A549 (cell line): Measurements from ENCODE around the gene POLR3H. TPM values are rescaled to one million over a fixed set of nuclear protein-coding genes. Genes with fewer than 3 reads are reported as not detected.

Experiments
- ATAC-seq, 2 experiments: fragments of 200-7000 bp in 1 of 2; fragments of >200 bp in 1 of 2; cut with Nextera tagmentation in 1 of 2; cut with Tn5 transposase in 1 of 2; 3 replicates each; pipeline versions ENCODE4 v1.8.0 to v1.9.1; 2018 to 2020; ENCODE audit warnings: mild to moderate bottlenecking in 1 of 2, moderate library complexity in 1 of 2
- CTCF ChIA-PET: fragments of 300-600 bp; sonication (Branson Sonifier 250); formaldehyde crosslinking; extraction: SDS; loops from one replicate; lab custom pipeline; 2021; ENCODE audit warnings: antibody characterized with exemption, inconsistent platforms; lab: Yijun Ruan, JAX
- POLR2A ChIA-PET: fragments of 350-600 bp; formaldehyde crosslinking; extraction: SDS; loops from one replicate; lab custom pipeline; 2021; ENCODE audit warnings: antibody characterized with exemption, inconsistent platforms; lab: Yijun Ruan, JAX
- DNase-seq, 2 experiments: peaks; one replicate each; pipeline versions ENCODE4 v3.0.0 to v3.0.0-alpha.2; 2011 to 2016; ENCODE audit warnings: low read depth in 1 of 2, low spot score in 1 of 2
- FAIRE-seq: peaks from 2 replicates; lab custom pipeline; 2011; peaks lifted over from hg19 to GRCh38; lab: Jason Lieb, UNC
- H3K27ac ChIP-seq, 2 experiments: fragments of >200 bp; sonication (Bioruptor Twin); formaldehyde crosslinking; 3 replicates each; pipeline ENCODE4 v1.5.1; 2016 to 2017
- H3K4me1 ChIP-seq: fragments of >200 bp; sonication (Bioruptor Twin); formaldehyde crosslinking; 3 replicates; pipeline ENCODE4 v1.6.1; 2016
- H3K4me2 ChIP-seq: fragments of >200 bp; sonication (Bioruptor Twin); formaldehyde crosslinking; 3 replicates; pipeline ENCODE4 v1.6.1; 2016
- H3K4me3 ChIP-seq: fragments of >200 bp; sonication (Bioruptor Twin); formaldehyde crosslinking; 3 replicates; pipeline ENCODE4 v1.5.1; 2016
- H3K9me3 ChIP-seq: fragments of >200 bp; sonication (Bioruptor Twin); formaldehyde crosslinking; 3 replicates; pipeline ENCODE4 v1.6.1; 2016
- BCL3 ChIP-seq: fragments of >200 bp; sonication (Bioruptor Twin); formaldehyde crosslinking; IDR thresholded peaks from 3 replicates; pipeline ENCODE4 v1.6.1; 2016
- CEBPB ChIP-seq, 2 experiments: fragments of >200 bp in 1 of 2; sonication (Bioruptor Twin) in 1 of 2; formaldehyde crosslinking in 1 of 2; IDR thresholded peaks; 2 replicates each; pipeline ENCODE4 v1.6.1; 2012 to 2016
- CHD2 ChIP-seq: fragments of 150-350 bp; IDR thresholded peaks from 2 replicates; pipeline ENCODE4 v1.6.1; 2014; ENCODE audit warnings: low read length; ENCODE audit not compliant: partially characterized antibody
- CHD4 ChIP-seq: fragments of 200-600 bp; sonication (generic); IDR thresholded peaks from 2 replicates; pipeline ENCODE4 v1.6.1; 2016; ENCODE audit warnings: antibody characterized with exemption, mild to moderate bottlenecking, borderline replicate concordance
- CTCF ChIP-seq: fragments of >200 bp; sonication (Bioruptor Twin); formaldehyde crosslinking; IDR thresholded peaks from 3 replicates; pipeline ENCODE4 v1.5.1; 2016
- EHF ChIP-seq: fragments of 250-450 bp; sonication (Bioruptor Pico); IDR thresholded peaks from 2 replicates; pipeline ENCODE4 v1.5.0; 2020; ENCODE audit warnings: mild to moderate bottlenecking
- EP300 ChIP-seq, 2 experiments: fragments of >200 bp; sonication (Bioruptor Twin); formaldehyde crosslinking; IDR thresholded peaks; 2 replicates in 1 of 2; 3 replicates in 1 of 2; pipeline ENCODE4 v1.6.1; 2016 to 2017
- ESRRA ChIP-seq: fragments of 150-350 bp; IDR thresholded peaks from 2 replicates; pipeline ENCODE4 v1.6.1; 2014; ENCODE audit warnings: mild to moderate bottlenecking, low read length, borderline replicate concordance
- FOSB ChIP-seq: fragments of 250-450 bp; sonication (Bioruptor Pico); IDR thresholded peaks from 2 replicates; pipeline ENCODE4 v1.5.0; 2020; ENCODE audit warnings: mild to moderate bottlenecking, moderate library complexity
- HEYL ChIP-seq: fragments of 250-450 bp; sonication (Bioruptor Pico); IDR thresholded peaks from 2 replicates; pipeline ENCODE4 v1.8.0; 2021; ENCODE audit warnings: mild to moderate bottlenecking, moderate library complexity
- HOXA7 ChIP-seq: fragments of 250-450 bp; sonication (Bioruptor Pico); IDR thresholded peaks from 2 replicates; pipeline ENCODE4 v1.5.0; 2020; ENCODE audit warnings: mild to moderate bottlenecking, moderate library complexity
- JUN ChIP-seq, 2 experiments: fragments of >200 bp; sonication (Bioruptor Twin); formaldehyde crosslinking; IDR thresholded peaks; 2 replicates in 1 of 2; 3 replicates in 1 of 2; pipeline ENCODE4 v1.6.1; 2016 to 2017
- MAFK ChIP-seq: fragments of 450-650 bp; IDR thresholded peaks from 2 replicates; pipeline ENCODE4 v1.6.1; 2014; ENCODE audit not compliant: partially characterized antibody
- MAZ ChIP-seq: fragments of 150-350 bp; IDR thresholded peaks from 2 replicates; pipeline ENCODE4 v1.6.1; 2014; ENCODE audit warnings: antibody characterized with exemption, low read depth, low read length, borderline replicate concordance
- NPAS2 ChIP-seq: fragments of 250-450 bp; sonication (Bioruptor Pico); IDR thresholded peaks from 2 replicates; pipeline ENCODE4 v1.8.0; 2022; ENCODE audit warnings: mild to moderate bottlenecking, moderate library complexity, borderline replicate concordance
- RARB ChIP-seq: fragments of 250-450 bp; sonication (Bioruptor Pico); IDR thresholded peaks from 2 replicates; pipeline ENCODE4 v1.8.0; 2021; ENCODE audit warnings: mild to moderate bottlenecking, moderate library complexity
- RCOR1 ChIP-seq: fragments of 150-350 bp; IDR thresholded peaks from 2 replicates; pipeline ENCODE4 v1.6.1; 2014; ENCODE audit warnings: antibody characterized with exemption, low read length, low read depth
- RFX5 ChIP-seq: fragments of 450-650 bp; IDR thresholded peaks from 2 replicates; pipeline ENCODE4 v1.7.1; 2014; ENCODE audit warnings: antibody characterized with exemption, mild to moderate bottlenecking, moderate library complexity
- TFCP2L1 ChIP-seq: fragments of 250-450 bp; sonication (Bioruptor Pico); IDR thresholded peaks from 2 replicates; pipeline ENCODE4 v1.5.0; 2021; ENCODE audit warnings: mild to moderate bottlenecking
- TP53 ChIP-seq: fragments of 250-450 bp; sonication (Bioruptor Pico); IDR thresholded peaks from 2 replicates; pipeline ENCODE4 v1.5.0; 2021; ENCODE audit warnings: mild to moderate bottlenecking, moderate library complexity
- ZFP36 ChIP-seq: fragments of 450-650 bp; IDR thresholded peaks from 2 replicates; pipeline ENCODE4 v1.6.1; 2014; ENCODE audit warnings: borderline replicate concordance; ENCODE audit not compliant: partially characterized antibody
- ZNF302 ChIP-seq: fragments of 250-450 bp; sonication (Bioruptor Pico); IDR thresholded peaks from 2 replicates; pipeline ENCODE4 v1.9.0; 2021; ENCODE audit warnings: inconsistent platforms, mild to moderate bottlenecking, moderate library complexity
- ZSCAN20 ChIP-seq: fragments of 250-450 bp; sonication (Bioruptor Pico); IDR thresholded peaks from 2 replicates; pipeline ENCODE4 v1.8.0; 2022; ENCODE audit warnings: mild to moderate bottlenecking, moderate library complexity
- WGBS: methylation state at CpG from one replicate; pipeline ENCODE4 v1.1.6; 2017; ENCODE audit errors: missing lambda C conversion rate; 5-methylcytosine and 5-hydroxymethylcytosine counted together
- polyA plus RNA-seq, 4 experiments: library from polyadenylated mRNA; depleted of rRNA in 3 of 4; stranded (reverse); fragments of >200 nt; fragmentation: RNase III in 1 of 4; extraction: RNeasy Plus Mini Kit Qiagen cat#74134 plus additional on column Dnase treatment in 1 of 4; gene quantifications; 2 replicates in 3 of 4; 3 replicates in 1 of 4; pipeline ENCODE4 v1.2.3, GENCODE V29; 2011 to 2017
- TF ChIP-seq, protein P1 (sequence below): fragments of >200 bp; sonication (Bioruptor Twin); formaldehyde crosslinking; IDR thresholded peaks from 2 replicates; pipeline ENCODE4 v1.6.1; 2016

Gene POLR3H
- polyA plus RNA-seq, 2 of the 4 experiments (the other 2 are of a cell fraction): 24.5 to 27.7 TPM

DNA sequence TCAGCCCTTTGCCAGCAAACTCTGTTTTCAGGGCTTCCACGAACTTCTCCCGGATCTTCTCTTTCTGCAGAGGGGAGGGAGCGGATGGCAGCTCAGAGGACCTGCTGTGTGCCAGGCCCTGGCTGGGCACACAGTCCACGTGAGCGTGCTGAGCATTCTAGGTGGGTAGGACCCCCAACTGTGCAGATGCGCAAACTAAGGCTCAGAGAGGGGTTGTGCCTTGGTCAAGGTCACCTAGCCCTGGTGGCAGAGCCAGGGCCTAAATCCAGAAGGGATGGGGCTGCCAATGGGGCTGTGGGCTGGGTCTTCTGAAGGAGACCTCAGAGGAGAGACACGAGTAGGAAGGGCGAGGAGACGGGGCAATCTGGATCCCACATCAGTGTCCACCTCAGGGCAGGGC is 34.5 kb upstream of the POLR3H start:
- Histone ChIP-seq H3K4me1 (no peaks in the 10 kb centered on the region), H3K4me2 (no peak overlapping the region), H3K9me3 (no peaks in the 10 kb centered on the region), H3K4me3 (no peak overlapping the region), H3K27ac (no peak overlapping the region)
- FAIRE-seq (no peak), ATAC-seq (no peak), DNase-seq (no peak)
- CTCF ChIA-PET: interaction anchor here (0.9 to 4.6 kb wide), 7 partner anchors 10 to 88 kb away, joined by 3 to 17 read pairs (median 5); partner anchors contain the start of genes PMM1 and POLR3H
- WGBS: 98% methylated on average over 6 of the region's 9 CpGs
- no peak for TF ChIP-seq ZFP36
- TF ChIP-seq EP300 (IDR thresholded peaks at IDR 0.05): no peak
- TF ChIP-seq EHF (CRISPR knock-in tag): no peak
- TF ChIP-seq RFX5: no peak
- TF ChIP-seq, protein P1, sequence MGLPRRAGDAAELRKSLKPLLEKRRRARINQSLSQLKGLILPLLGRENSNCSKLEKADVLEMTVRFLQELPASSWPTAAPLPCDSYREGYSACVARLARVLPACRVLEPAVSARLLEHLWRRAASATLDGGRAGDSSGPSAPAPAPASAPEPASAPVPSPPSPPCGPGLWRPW: no peak
- no peak for TF ChIP-seq HOXA7 (CRISPR knock-in tag)
- no peak for TF ChIP-seq BCL3
- no peak for TF ChIP-seq ESRRA
- TF ChIP-seq CEBPB (IDR thresholded peaks at IDR 0.05): no peak
- no peak for TF ChIP-seq MAFK
- TF ChIP-seq ZSCAN20: no peak
- TF ChIP-seq MAZ: no peak
- no peak for TF ChIP-seq CTCF
- TF ChIP-seq RCOR1: no peak
- no peak for TF ChIP-seq JUN (IDR thresholded peaks at IDR 0.05)
- TF ChIP-seq HEYL (CRISPR knock-in tag): no peak
- no peak for TF ChIP-seq TFCP2L1 (CRISPR knock-in tag)
- TF ChIP-seq NPAS2 (CRISPR knock-in tag): no peak
- no peak for TF ChIP-seq FOSB
- no peak for TF ChIP-seq ZNF302 (CRISPR knock-in tag)
- POLR2A ChIA-PET: interaction anchor here (2.4 kb wide), 1 partner anchor 11 kb away, joined by 12 read pairs; the partner anchor contains the start of gene PMM1

DNA sequence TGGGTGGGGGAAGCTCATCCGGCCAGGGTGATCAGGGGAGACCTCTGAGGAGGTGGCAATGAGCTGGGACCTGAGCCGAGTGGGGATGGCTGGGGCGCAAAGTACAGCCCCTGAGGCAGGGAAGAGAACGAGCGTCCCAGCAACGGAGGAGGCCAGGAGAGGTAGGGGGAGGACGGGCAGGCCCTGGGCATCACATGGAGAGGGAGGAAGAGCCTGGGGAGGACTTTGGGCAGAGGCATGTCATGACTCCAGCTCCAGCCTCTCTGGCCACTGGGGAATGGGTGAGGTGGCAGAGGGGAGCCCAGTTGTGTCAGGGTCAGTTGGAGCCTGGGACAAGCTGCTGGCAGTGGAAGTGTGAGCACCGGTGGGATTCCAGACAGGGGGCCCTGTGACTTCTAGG is 33.8 kb upstream of the POLR3H start:
- POLR2A ChIA-PET: interaction anchor here (2.4 kb wide), 1 partner anchor 12 kb away, joined by 12 read pairs; the partner anchor contains the start of gene PMM1
- FAIRE-seq: no peak
- CTCF ChIA-PET: interaction anchor here (0.7 to 2.9 kb wide), 9 partner anchors 8 to 34 kb away, joined by 3 to 12 read pairs (median 5); partner anchors contain the start of gene POLR3H
- WGBS: 88% methylated on average over 8 of the region's 8 CpGs
- H3K27ac ChIP-seq: no peak overlapping the region
- H3K9me3 ChIP-seq: no peaks in the 10 kb centered on the region
- no peak for DNase-seq
- H3K4me3 ChIP-seq: no peak overlapping the region
- ATAC-seq: no peak
- TF ChIP-seq CHD4: no peak
- no peak for TF ChIP-seq RCOR1
- TF ChIP-seq CHD2: no peak
- TF ChIP-seq RARB (CRISPR knock-in tag): no peak
- TF ChIP-seq TP53: no peak
- TF ChIP-seq, all 56 proteins: peak for 0
- Histone ChIP-seq H3K4me2 (no peak overlapping the region), H3K4me1 (no peaks in the 10 kb centered on the region)
